Middle frontal gyrus (tissue), 1 donor: ENCODE measurements around the gene KCP.

Experiments used
- DNase-seq: peaks from one replicate; pipeline ENCODE4 v3.0.0-alpha.2; 2015; ENCODE audit warnings: low spot score; ENCODE audit errors: extremely low spot score

KCP gene

DNA sequence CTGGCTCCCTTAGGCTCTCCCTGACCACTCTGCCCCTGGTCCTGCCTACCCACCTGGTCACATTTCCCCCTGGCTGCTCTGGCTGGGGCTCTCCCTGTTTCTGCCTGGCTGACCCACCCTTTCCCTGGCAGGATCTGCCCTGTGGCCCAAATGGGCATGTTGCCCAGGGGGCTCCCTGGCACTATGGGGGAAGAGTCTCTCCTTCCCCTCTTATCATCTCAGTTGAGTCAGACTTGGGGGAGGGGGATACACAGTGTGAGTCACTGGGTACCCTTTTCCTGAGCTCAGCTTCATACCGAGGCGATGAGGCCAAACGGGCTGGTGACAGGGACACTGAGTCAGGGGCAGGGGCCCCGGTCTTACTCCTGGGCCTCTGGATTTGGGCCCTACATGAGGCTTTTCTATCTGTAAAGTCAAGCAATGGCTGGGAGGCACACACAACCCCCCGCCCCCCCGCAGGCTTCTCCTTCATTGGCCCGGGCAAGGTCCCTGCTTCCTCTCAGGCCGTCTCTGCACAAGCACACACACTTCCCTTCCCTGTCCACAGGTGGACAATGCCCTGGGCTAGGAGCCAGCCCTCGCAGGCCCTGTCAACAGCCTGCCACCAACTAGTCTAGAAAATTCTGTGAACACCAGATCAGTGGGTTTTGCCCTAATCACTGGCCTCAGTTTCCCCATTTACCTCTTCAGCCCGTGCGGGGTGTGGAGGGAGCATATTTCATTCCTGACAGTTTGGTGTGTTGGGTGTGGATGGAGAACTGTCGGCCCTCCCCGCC lies 80.9 kb downstream of the KCP start:
- DNase-seq = no peak

DNA sequence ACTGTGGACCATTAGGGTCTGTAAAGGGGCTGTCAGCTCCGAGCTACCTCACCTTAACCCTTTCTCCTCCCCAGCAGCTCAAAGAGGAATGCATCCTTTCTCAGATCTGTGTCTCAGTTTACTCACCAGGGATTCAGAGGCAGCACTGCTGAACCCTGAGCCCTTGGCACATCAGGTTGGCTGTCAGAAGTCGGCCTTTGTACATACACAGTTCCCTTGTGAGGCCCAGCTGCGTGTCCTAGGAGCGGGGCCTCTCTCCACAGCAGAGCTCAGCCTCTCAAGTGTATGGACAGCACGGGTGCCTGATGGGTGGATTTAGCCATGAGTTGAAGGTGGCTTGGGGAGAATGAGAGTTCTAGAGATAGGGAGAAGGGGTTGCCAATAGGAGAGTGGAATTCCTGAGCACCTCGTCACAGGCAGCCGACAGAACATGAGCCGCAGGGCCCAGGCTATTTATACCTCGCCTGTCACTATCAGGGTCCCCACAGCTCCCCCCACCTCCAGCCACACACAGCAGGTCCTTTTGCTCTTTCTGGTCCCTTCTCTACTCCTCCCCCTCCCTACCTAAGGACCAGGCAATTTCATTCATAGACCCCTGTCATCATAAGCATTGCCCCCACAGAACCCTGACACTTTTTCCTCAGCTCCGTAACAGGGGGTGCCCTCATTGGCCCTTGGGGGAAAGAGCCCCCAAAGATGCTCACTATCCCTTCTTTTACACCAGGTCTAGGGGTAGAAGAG lies 82.4 kb downstream of the KCP start:
- no peak for DNase-seq

DNA sequence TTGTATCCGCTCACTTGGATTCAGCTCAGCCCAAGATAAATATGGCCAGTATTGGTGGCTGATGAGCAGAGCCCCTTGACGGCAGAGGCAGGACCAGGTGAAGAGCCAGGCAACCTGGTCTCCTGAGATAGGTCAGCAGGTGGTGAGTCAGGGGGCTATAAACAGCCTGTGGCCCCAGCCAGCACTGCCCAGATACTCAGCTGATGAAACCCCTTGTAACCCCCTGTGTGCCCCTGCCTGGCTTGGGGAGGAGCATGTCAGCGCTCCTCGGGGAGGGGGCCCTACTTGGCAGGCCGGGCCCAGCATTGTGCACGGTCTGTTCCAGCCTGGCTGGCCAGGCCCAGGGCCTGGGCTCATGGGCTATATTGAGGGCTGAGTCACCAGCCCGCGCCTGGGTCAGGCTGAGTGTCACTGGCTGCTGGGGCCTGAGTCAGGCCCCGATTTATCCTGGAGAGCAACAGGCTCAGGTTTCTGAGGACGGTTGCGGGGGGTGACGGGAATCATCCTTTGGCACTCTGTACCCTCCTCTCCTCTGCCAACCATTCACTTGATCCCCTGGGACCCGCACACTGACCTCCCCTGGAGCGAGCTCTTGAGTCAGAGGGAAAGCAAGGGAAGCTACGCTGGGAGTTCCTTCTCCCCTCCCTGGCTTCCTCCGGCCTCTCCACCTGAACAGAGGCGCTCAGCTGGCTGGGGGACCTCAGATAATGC lies 83.1 kb downstream of the KCP start:
- DNase-seq = no peak

DNA sequence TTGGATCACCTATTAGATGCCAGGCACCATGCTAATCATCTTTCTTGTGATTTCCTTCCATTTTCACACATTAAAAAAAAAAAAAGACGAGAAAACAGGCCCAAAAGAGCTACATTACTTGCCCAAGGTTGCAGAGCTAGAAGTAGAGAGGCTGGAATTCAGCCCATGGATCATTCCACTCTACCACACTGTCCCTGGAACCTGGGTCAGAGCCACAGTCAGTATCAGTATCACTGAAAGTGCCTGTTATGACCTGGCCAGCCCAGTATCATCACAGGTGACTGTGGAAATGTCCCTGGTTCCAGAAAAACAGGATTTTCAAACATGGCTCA lies 83.6 kb downstream of the KCP start:
- DNase-seq = no peak
